IMR-90 (cell line): ENCODE data around the gene KCNH5. TPM values are rescaled to one million over a fixed set of nuclear protein-coding genes. Genes with fewer than 3 reads are reported as not detected.

Source experiments
- ATAC-seq: fragments of 200-7000 bp; cut with Tn5 transposase; 2 replicates; pipeline ENCODE4 v1.9.1; 2020; ENCODE audit warnings: low read depth, mild to moderate bottlenecking, moderate library complexity
- BruUV-seq: library from RNA; stranded (reverse); fragments of 400-500 nt; replicated peaks from 2 replicates; lab custom pipeline; 2021; lab: Mats Ljungman, UMichigan
- CTCF ChIA-PET: fragments of 300-600 bp; formaldehyde crosslinking; extraction: SDS; loops from one replicate; lab custom pipeline; 2021; ENCODE audit warnings: antibody characterized with exemption; lab: Yijun Ruan, JAX
- POLR2A ChIA-PET: fragments of 300-600 bp; sonication (Branson Sonifier 250); formaldehyde crosslinking; loops from one replicate; lab custom pipeline; 2022; ENCODE audit warnings: antibody characterized with exemption; ENCODE audit not compliant: unreplicated experiment; lab: Charles Lee
- DNase-seq: peaks from one replicate; pipeline ENCODE4 v3.0.0; 2013
- H2AFZ ChIP-seq: replicated peaks from 2 replicates; pipeline ENCODE3; 2013; ENCODE audit warnings: low read length, mild to moderate bottlenecking; ENCODE audit not compliant: poor library complexity
- H2AK5ac ChIP-seq: 2 replicates; pipeline ENCODE4 v1.6.1; 2013; ENCODE audit warnings: low read depth, low read length, inconsistent platforms
- H2AK9ac ChIP-seq: replicated peaks from 2 replicates; pipeline ENCODE3; 2013; ENCODE audit warnings: mild to moderate bottlenecking, low read depth, low read length, moderate library complexity; ENCODE audit not compliant: poor library complexity
- H2BK120ac ChIP-seq: 2 replicates; pipeline ENCODE4 v1.6.1; 2013; ENCODE audit warnings: low read depth, low read length, inconsistent platforms
- H2BK15ac ChIP-seq: 3 replicates; pipeline ENCODE4 v1.6.1; 2013; ENCODE audit warnings: low read depth, low read length, inconsistent platforms
- H2BK20ac ChIP-seq: 2 replicates; pipeline ENCODE4 v1.6.1; 2013; ENCODE audit warnings: low read depth, mild to moderate bottlenecking, inconsistent platforms, low read length, moderate library complexity
- H2BK5ac ChIP-seq: 2 replicates; pipeline ENCODE4 v1.6.1; 2013; ENCODE audit warnings: mild to moderate bottlenecking, low read depth, low read length, inconsistent platforms; ENCODE audit not compliant: poor library complexity, severe bottlenecking
- H3K14ac ChIP-seq: replicated peaks from 2 replicates; pipeline ENCODE4 v1.6.1; 2013; ENCODE audit warnings: low read depth, low read length, inconsistent platforms
- H3K18ac ChIP-seq: 2 replicates; pipeline ENCODE4 v1.6.1; 2013; ENCODE audit warnings: low read depth, low read length, control low read depth
- H3K23ac ChIP-seq: 2 replicates; pipeline ENCODE4 v1.6.1; 2013; ENCODE audit warnings: low read depth, low read length, inconsistent platforms
- H3K27ac ChIP-seq: 2 replicates; pipeline ENCODE4 v1.5.1; 2013; ENCODE audit warnings: mild to moderate bottlenecking, control low read depth, low read length; ENCODE audit not compliant: insufficient read depth
- H3K27me3 ChIP-seq: 2 replicates; pipeline ENCODE4 v1.6.1; 2013; ENCODE audit warnings: low read length; ENCODE audit not compliant: control insufficient read depth, insufficient read depth
- H3K36me3 ChIP-seq: 2 replicates; pipeline ENCODE4 v1.6.1; 2013; ENCODE audit warnings: low read length, mixed read lengths; ENCODE audit not compliant: control insufficient read depth, insufficient read depth
- H3K4ac ChIP-seq: 2 replicates; pipeline ENCODE4 v1.6.1; 2013; ENCODE audit warnings: low read depth, low read length, inconsistent platforms
- H3K4me1 ChIP-seq: 2 replicates; pipeline ENCODE4 v1.6.1; 2013; ENCODE audit warnings: low read length, mixed read lengths; ENCODE audit not compliant: control insufficient read depth, insufficient read depth
- H3K4me2 ChIP-seq: 2 replicates; pipeline ENCODE4 v1.6.1; 2013; ENCODE audit warnings: low read depth, mild to moderate bottlenecking, control low read depth, low read length, moderate library complexity
- H3K4me3 ChIP-seq: 2 replicates; pipeline ENCODE4 v1.5.1; 2013; ENCODE audit warnings: low read depth, mild to moderate bottlenecking, control low read depth, low read length, moderate library complexity; ENCODE audit not compliant: insufficient read depth
- H3K56ac ChIP-seq: 2 replicates; pipeline ENCODE4 v1.6.1; 2013; ENCODE audit warnings: low read length, inconsistent platforms; ENCODE audit not compliant: insufficient read depth; ENCODE audit errors: extremely low read depth
- H3K79me1 ChIP-seq, 2 experiments: 2 replicates each; pipeline ENCODE4 v1.6.1; 2013; ENCODE audit warnings: low read length in 2 of 2, inconsistent platforms in 1 of 2, low read depth in 1 of 2
- H3K9ac ChIP-seq: 2 replicates; pipeline ENCODE4 v1.6.1; 2013; ENCODE audit warnings: low read depth, low read length, control low read depth
- H3K9me1 ChIP-seq: 2 replicates; pipeline ENCODE4 v1.6.1; 2013; ENCODE audit warnings: low read length, inconsistent platforms; ENCODE audit not compliant: insufficient read depth
- H3K9me3 ChIP-seq: 2 replicates; pipeline ENCODE4 v1.6.1; 2013; ENCODE audit warnings: low read length; ENCODE audit not compliant: control insufficient read depth, insufficient read depth
- H4K20me1 ChIP-seq: 2 replicates; pipeline ENCODE4 v1.6.1; 2013; ENCODE audit warnings: low read length, inconsistent platforms; ENCODE audit not compliant: insufficient read depth
- H4K5ac ChIP-seq: 2 replicates; pipeline ENCODE4 v1.6.1; 2013; ENCODE audit warnings: mild to moderate bottlenecking, low read depth, low read length, control low read depth
- H4K8ac ChIP-seq, 2 experiments: 2 replicates each; pipeline ENCODE4 v1.6.1; 2013; ENCODE audit warnings: low read depth in 2 of 2, low read length in 2 of 2, control low read depth in 1 of 2, inconsistent platforms in 1 of 2
- H4K91ac ChIP-seq: 2 replicates; pipeline ENCODE4 v1.6.1; 2013; ENCODE audit warnings: low read depth, low read length, inconsistent platforms; ENCODE audit not compliant: insufficient read depth
- CHD1 ChIP-seq: IDR thresholded peaks from 2 replicates; pipeline ENCODE4 v1.6.1; 2012; ENCODE audit warnings: low read depth, low read length, improper control_type of control experiment
- MXI1 ChIP-seq: IDR thresholded peaks from 2 replicates; pipeline ENCODE4 v1.6.1; 2012; ENCODE audit warnings: low read depth, mild to moderate bottlenecking, low read length, moderate library complexity, borderline replicate concordance
- RAD21 ChIP-seq: IDR thresholded peaks from 2 replicates; pipeline ENCODE4 v1.6.1; 2012; ENCODE audit warnings: low read length, improper control_type of control experiment
- RCOR1 ChIP-seq: IDR thresholded peaks from 2 replicates; pipeline ENCODE4 v1.6.1; 2012; ENCODE audit warnings: mild to moderate bottlenecking, low read length, improper control_type of control experiment; ENCODE audit not compliant: insufficient replicate concordance
- RFX5 ChIP-seq: IDR thresholded peaks from 2 replicates; pipeline ENCODE4 v1.8.0; 2012; ENCODE audit warnings: low read depth, mild to moderate bottlenecking, low read length, moderate library complexity
- WGBS, 2 experiments: methylation state at CpG; one replicate each; pipeline versions ENCODE4 v1.1.5 to v1.1.7; 2013; ENCODE audit warnings: missing lambda C conversion rate in 2 of 2; ENCODE audit not compliant: insufficient read length in 1 of 2; ENCODE audit errors: extremely low coverage in 2 of 2; 5-methylcytosine and 5-hydroxymethylcytosine counted together
- dilution Hi-C: fragments of 300-500 bp; cut with HindIII; formaldehyde crosslinking; loops from one replicate; pipeline ENCODE4 v1.14.3; 2018; ENCODE audit warnings: low sequenced_read_pairs; ENCODE audit not compliant: unreplicated experiment
- in situ Hi-C: fragments of 300-500 bp; cut with MboI; formaldehyde crosslinking; loops from 3 replicates; pipeline ENCODE4 v1.14.3; 2019; ENCODE audit warnings: low sequenced_read_pairs, inconsistent platforms, mixed read lengths
- intact Hi-C: fragments of 100-400 bp; cut with micrococcal nuclease; formaldehyde crosslinking; loops from 2 replicates; pipeline ENCODE4 v1.10.0; 2022
- polyA plus RNA-seq, 3 experiments: library from polyadenylated mRNA; depleted of rRNA; stranded (reverse); fragments of >200 nt; gene quantifications; 2 replicates each; pipeline ENCODE4 v1.2.3, GENCODE V29; 2012; ENCODE audit warnings: low replicate concordance in 1 of 3
- total RNA-seq: library from RNA; depleted of rRNA; stranded (reverse); fragments of >200 nt; gene quantifications from 2 replicates; pipeline ENCODE4 v1.2.3, GENCODE V29; 2012

The KCNH5 gene
- total and polyA plus RNA-seq, 2 of the 4 experiments (the other 2 are of a cell fraction) = under 0.01 to 0.03 TPM

DNA sequence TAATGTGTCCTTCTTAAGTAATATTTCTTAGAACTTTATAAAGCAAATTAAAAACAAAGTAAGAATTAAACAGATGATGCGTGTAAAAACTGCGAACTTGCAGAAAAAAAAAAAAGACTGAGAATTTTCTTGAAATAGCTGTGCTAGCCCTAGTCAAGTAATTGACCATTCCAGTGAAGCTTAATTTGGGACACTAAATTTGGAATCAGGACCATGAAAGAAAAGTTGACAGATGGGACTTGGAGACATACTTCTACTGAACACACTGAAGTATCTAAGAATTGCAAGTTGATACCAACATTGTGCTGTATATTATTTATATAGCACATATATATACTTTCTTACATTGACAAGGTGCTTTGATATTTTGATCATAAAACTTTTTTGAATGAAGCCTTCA, 386.6 kb downstream of the KCNH5 start:
- Histone ChIP-seq H2BK5ac (no peak overlapping the region), H4K5ac (no peak overlapping the region), H2AK5ac (no peak overlapping the region), H2BK20ac (no peak overlapping the region), H4K8ac (no peak overlapping the region), H3K79me1 (no peaks in the 10 kb centered on the region), H3K4me2 (no peak overlapping the region), H2BK15ac (no peak overlapping the region), H4K20me1 (no peaks in the 10 kb centered on the region), H2AFZ (no peak overlapping the region), H2BK120ac (no peak overlapping the region), H3K9me1 (no peaks in the 10 kb centered on the region), H3K27ac (no peak overlapping the region), H4K91ac (no peak overlapping the region), H2AK9ac (no peak overlapping the region), H3K4ac (no peak overlapping the region), H3K9ac (no peak overlapping the region), H3K18ac (no peak overlapping the region), H3K9me3 (no peaks in the 10 kb centered on the region), H3K4me3 (no peak overlapping the region), H3K56ac (no peak overlapping the region), H3K4me1 (peaks cover 2% of the 10 kb centered on the region; the same call in 1 of the 2 replicates), H3K27me3 (no peaks in the 10 kb centered on the region), H3K14ac (no peak overlapping the region), H3K36me3 (no peaks in the 10 kb centered on the region), H3K23ac (no peak overlapping the region)
- intact Hi-C loops = loop anchor here (10.0 kb wide), 1 partner anchor 474 kb away; no protein-coding TSS in a partner anchor
- TF ChIP-seq CHD1 (no peak), MXI1 (no peak), RFX5 (no peak), RAD21 (no peak), RCOR1 (no peak)
- ATAC-seq = no peak
- ChIA-PET CTCF (interaction anchor here (0.6 kb wide), 2 partner anchors 156 to 171 kb away, joined by 4 to 6 read pairs; no protein-coding TSS in a partner anchor), POLR2A (no interaction called here)
- dilution Hi-C loops = no loop called here
- no TSS peak for BruUV-seq
- WGBS, 2 experiments = no CpG with 5 or more reads among the region's 2 CpGs
- in situ Hi-C loops = no loop called here
- no peak for DNase-seq
